Measurements from ENCODE around the gene TNNI3.

TNNI3 gene

GRCh38 chr19:55147545-55148251 lies 9.8 kb downstream of the TNNI3 start:
- in situ Hi-C loops (cut with MboI; ENCODE audit: low sequenced_read_pairs) = no loop called here

DNA sequence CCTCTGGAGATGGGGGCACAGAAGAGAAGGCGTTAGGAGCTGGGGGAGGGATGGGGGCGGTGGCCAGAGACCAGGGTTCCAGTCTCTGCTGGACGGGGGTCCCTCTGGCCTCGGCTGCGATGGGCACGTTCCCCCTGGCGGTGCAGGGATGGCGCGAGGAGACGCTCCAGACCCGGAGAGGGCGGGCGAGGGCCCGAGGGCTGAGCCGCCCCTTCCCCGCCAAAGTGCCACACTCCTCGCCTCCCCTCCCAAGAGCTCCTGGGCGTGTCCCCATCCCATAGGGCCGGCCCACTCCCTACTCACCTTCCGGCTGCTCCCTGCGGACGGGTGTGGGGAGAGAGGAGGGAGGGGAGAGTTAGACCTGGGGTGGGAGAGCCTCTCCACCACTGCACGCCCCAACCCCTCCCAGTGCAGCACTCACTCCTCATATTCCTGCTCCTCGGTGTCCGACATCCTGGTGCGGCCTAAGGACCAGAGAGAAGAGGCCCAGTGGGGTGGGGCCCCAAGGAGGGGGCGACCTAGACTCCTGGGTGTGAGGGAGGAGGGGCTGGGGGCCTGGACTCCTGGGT lies 10.7 kb downstream of the TNNI3 start:
- in situ Hi-C loops (cut with MboI; ENCODE audit: low sequenced_read_pairs) = no loop called here

- in situ Hi-C loops (cut with MboI; ENCODE audit: low sequenced_read_pairs) = no loop called here
These were observed 11.3 kb downstream of the TNNI3 start for GRCh38 chr19:55146078-55146704.

DNA sequence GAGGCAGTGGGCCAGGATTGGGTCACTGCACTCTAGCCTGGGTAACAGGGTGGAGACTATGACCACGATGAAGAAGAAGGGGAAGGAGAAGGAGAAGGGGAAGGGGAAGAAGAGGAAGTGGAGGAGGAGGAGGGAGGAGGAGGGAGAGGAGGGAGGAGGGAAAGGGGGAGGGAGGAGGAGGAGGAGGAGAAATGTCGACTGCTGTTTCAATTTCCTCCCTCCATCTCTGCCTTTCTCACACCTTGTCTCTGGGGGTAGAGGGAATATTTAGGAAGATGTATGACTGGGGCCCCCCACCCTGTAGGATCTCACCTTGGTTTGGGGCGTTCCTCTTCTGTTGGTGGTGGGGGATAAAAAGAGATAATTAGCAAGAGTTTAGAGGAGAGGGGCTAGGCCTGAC lies 12.3 kb downstream of the TNNI3 start:
- in situ Hi-C loops (cut with MboI; ENCODE audit: low sequenced_read_pairs) = no loop called here

DNA sequence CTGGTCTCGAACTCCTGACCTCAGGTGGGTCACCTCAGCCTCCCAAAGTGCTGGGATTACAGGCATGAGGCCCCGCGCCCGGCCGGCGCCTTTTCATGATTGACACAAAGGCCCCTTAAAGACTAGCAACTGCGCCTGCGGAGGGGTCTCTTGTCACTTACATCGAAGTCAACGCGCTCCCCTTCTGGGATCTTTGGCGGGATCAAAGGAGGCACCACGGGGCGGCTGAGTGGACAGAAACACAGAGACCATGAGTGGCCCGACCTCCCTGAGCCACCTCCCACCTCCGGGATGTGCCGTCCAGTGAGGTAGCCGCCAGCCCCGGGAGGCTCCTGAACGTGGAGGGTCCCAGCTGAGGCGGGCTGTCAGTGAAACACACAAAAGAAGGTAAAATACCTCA lies 15.8 kb downstream of the TNNI3 start:
- in situ Hi-C loops (cut with MboI; ENCODE audit: low sequenced_read_pairs) = no loop called here

- in situ Hi-C loops (cut with MboI; ENCODE audit: low sequenced_read_pairs) = no loop called here
These were observed 19.6 kb downstream of the TNNI3 start for GRCh38 chr19:55137915-55138314.

- in situ Hi-C loops (cut with MboI; ENCODE audit: low sequenced_read_pairs) = no loop called here
These were observed 21.0 kb downstream of the TNNI3 start for GRCh38 chr19:55136399-55137102.

DNA sequence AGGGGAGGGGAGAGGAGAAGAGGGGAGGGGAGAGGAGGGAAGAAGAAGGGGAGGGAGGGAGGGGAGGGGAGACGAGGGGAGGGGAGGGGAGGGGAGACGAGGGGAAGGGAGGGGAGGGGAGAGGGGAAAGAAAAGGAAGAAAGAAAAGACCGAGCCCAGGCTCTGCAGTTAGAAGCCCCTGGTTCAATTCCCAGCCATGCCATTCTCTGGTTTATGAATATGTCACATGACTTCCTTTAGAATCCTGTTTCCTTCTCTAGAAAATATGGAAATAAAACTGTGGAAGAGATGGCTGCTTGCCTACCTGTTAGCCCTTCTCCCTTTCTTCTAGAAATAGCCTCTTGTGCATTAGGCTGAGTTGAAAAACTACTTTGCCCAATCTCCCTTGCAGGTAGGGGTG lies 22.8 kb downstream of the TNNI3 start:
- in situ Hi-C loops (cut with MboI; ENCODE audit: low sequenced_read_pairs) = no loop called here

GRCh38 chr19:55133639-55134444 lies 23.7 kb downstream of the TNNI3 start:
- in situ Hi-C loops (cut with MboI; ENCODE audit: low sequenced_read_pairs) = no loop called here

- in situ Hi-C loops (cut with MboI; ENCODE audit: low sequenced_read_pairs) = no loop called here
These were observed 24.9 kb downstream of the TNNI3 start for GRCh38 chr19:55132453-55133129.

- in situ Hi-C loops (cut with MboI; ENCODE audit: low sequenced_read_pairs) = no loop called here
These were observed 26.1 kb downstream of the TNNI3 start for GRCh38 chr19:55131421-55131820.

DNA sequence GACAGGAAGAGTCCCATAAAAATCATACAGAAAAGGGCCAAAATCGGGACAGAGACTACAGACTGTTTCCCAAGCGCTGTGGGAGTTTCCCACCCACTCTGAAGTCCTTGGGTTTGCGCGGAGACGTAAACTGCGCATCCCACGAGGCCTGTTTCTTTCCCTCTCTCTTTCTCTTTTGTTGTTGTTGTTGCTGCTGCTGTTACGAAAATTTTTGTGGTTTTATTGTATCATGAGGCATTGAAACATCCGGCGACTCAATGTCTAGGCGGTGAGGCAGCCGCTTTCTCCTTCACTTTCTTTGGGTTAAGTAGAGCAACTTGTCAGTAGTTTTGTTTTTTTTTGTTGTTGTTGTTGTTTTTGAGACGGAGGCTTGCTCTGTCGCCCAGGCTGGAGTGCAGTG lies 38.5 kb downstream of the TNNI3 start:
- in situ Hi-C loops (cut with MboI; ENCODE audit: low sequenced_read_pairs) = no loop called here

GRCh38 chr19:55118401-55118991 lies 39.0 kb downstream of the TNNI3 start:
- in situ Hi-C loops (cut with MboI; ENCODE audit: low sequenced_read_pairs) = no loop called here

DNA sequence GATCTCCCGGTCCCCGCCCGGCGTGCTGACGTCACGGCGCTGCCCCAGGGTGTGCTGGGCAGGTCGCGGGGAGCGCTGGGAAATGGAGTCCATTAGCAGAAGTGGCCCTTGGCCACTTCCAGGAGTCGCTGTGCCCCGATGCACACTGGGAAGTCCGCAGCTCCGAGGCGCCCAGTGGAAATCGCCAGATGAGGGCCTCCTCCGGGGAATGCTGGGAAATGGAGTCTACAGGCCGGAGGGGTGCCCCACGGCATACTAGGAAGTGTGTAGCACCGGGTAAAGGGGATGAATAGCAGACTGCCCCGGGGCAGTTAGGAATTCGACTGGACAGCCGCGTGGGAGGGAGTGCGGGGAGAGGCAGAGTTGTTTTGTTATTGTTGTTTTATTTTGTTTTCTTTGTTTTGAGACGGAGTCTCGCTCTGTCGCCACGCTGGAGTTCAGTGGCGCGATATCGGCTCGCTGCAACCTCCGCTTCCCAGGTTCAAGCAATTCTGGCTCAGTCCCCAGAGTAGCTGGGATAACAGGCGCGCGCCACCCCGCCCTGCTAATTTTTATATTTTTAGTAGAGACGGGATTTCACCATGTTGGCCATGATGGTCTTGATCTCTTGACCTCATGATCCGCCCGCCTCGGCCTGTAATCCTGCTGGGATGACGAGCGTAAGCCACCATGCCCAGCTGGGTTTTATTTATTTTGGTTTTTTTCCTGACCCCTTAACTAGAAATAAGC lies 39.7 kb downstream of the TNNI3 start:
- in situ Hi-C loops (cut with MboI; ENCODE audit: low sequenced_read_pairs) = no loop called here

DNA sequence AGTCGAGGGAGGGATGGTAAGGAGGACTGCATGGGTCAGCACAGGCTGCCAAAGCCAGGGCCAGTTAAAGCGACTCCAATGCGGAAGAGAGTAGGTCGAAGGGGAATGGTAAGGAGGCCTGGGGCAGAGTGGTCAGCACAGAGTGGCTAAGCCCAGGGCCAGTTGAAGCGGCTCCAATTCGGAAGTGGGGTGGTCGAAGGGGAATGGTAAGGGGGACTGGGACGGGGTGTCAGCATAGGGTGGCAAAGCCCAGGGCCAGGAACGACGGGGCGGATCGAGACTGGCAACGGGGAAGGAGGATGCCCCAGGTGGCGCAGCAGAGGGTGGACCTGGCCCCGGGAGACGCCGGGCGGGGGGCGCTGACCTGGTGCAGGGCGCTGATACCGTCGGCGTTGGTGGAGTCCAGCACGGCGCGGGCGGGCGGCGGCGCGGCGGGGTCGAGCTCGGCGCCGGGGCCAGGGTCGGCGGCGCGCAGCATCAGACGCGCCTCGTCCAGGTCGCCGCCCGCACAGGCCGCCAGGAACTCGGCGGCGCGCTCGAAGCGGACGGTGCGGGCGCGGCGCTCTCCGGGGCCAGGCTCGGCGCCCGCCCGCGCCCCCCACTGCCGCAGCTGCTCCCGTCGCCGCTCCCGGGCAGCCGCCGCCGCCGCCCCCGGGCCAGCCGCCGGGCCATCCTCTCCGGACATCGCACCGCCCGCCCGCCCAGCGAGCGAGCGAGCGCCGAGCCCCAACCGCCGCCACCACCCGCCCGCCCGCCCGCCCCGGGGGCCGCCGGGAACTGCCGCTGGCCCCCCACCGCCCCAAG lies 40.5 kb downstream of the TNNI3 start, which contains the start of gene PPP1R12C:
Gene PPP1R12C, minus strand, starts transcription at position 779 of the 804 bp plus-strand sequence. Its CDS starts 94 bp downstream, at position 685.
- in situ Hi-C loops (cut with MboI; ENCODE audit: low sequenced_read_pairs) = no loop called here

DNA sequence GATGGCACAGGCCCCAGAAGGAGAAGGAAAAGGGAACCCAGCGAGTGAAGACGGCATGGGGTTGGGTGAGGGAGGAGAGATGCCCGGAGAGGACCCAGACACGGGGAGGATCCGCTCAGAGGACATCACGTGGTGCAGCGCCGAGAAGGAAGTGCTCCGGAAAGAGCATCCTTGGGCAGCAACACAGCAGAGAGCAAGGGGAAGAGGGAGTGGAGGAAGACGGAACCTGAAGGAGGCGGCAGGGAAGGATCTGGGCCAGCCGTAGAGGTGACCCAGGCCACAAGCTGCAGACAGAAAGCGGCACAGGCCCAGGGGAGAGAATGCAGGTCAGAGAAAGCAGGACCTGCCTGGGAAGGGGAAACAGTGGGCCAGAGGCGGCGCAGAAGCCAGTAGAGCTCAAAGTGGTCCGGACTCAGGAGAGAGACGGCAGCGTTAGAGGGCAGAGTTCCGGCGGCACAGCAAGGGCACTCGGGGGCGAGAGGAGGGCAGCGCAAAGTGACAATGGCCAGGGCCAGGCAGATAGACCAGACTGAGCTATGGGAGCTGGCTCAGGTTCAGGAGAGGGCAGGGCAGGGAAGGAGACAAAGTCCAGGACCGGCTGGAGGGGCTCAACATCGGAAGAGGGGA lies 41.2 kb downstream of the TNNI3 start:
- in situ Hi-C loops (cut with MboI; ENCODE audit: low sequenced_read_pairs) = no loop called here

- in situ Hi-C loops (cut with MboI; ENCODE audit: low sequenced_read_pairs) = no loop called here
These were observed 42.0 kb downstream of the TNNI3 start for GRCh38 chr19:55115446-55116065.

All from hTERT RPE-1 (cell line).